Brain microvascular endothelial cell (primary cell): ENCODE measurements around the gene ANKS6.

Experiments
- DNase-seq: peaks from one replicate; pipeline ENCODE4 v3.0.0-alpha.2; 2020
- H3K27ac ChIP-seq: fragments of 250-450 bp; sonication (Bioruptor Pico); 2 replicates; pipeline ENCODE4 v1.5.1; 2020; ENCODE audit warnings: mild to moderate bottlenecking, moderate library complexity
- H3K27me3 ChIP-seq: fragments of 250-450 bp; sonication (Bioruptor Pico); replicated peaks from 2 replicates; pipeline ENCODE4 v1.5.1; 2020; ENCODE audit warnings: mild to moderate bottlenecking
- H3K36me3 ChIP-seq: fragments of 250-450 bp; sonication (Bioruptor Pico); replicated peaks from 2 replicates; pipeline ENCODE4 v1.5.1; 2020; ENCODE audit warnings: mild to moderate bottlenecking
- H3K4me3 ChIP-seq: 2 replicates; pipeline ENCODE4 v1.5.1; 2011; ENCODE audit warnings: low read depth, mild to moderate bottlenecking, control low read depth, low read length, moderate library complexity
- CTCF ChIP-seq: IDR thresholded peaks from 2 replicates; pipeline ENCODE4 v1.5.1; 2011; ENCODE audit warnings: low read depth, mild to moderate bottlenecking, moderate library complexity, low read length, control low read depth, inconsistent platforms; ENCODE audit errors: missing control alignments
- in situ Hi-C: cut with HindIII; loops from 2 replicates; pipeline ENCODE4 v1.10.0; 2017; ENCODE audit warnings: low sequenced_read_pairs, low pct_ligation_motif_present

ANKS6 gene

GRCh38 chr9:98789483-98790133, 6.7 kb downstream of the ANKS6 start:
- Histone ChIP-seq H3K36me3 (no peaks in the 10 kb centered on the region), H3K27me3 (no peaks in the 10 kb centered on the region), H3K27ac (no peak overlapping the region), H3K4me3 (no peak overlapping the region)
- DNase-seq, result no peak
- no peak for TF ChIP-seq CTCF
- in situ Hi-C loops, result no loop called here

GRCh38 chr9:98787766-98788335, 8.5 kb downstream of the ANKS6 start:
- no peaks in the 10 kb centered on the region for H3K27me3 ChIP-seq
- no peak for DNase-seq
- H3K27ac ChIP-seq, result no peak overlapping the region
- no peak for TF ChIP-seq CTCF
- H3K36me3 ChIP-seq, result no peaks in the 10 kb centered on the region
- in situ Hi-C loops, result no loop called here
- H3K4me3 ChIP-seq, result no peak overlapping the region

GRCh38 chr9:98786750-98787510, 9.4 kb downstream of the ANKS6 start:
- H3K27me3 ChIP-seq, result no peaks in the 10 kb centered on the region
- H3K4me3 ChIP-seq, result no peak overlapping the region
- in situ Hi-C loops, result no loop called here
- TF ChIP-seq CTCF, result no peak
- no peak overlapping the region for H3K27ac ChIP-seq
- H3K36me3 ChIP-seq, result no peaks in the 10 kb centered on the region
- DNase-seq, result no peak

- in situ Hi-C loops, result no loop called here
- no peak overlapping the region for H3K4me3 ChIP-seq
- no peaks in the 10 kb centered on the region for H3K27me3 ChIP-seq
- no peaks in the 10 kb centered on the region for H3K36me3 ChIP-seq
- TF ChIP-seq CTCF, result no peak
- H3K27ac ChIP-seq, result no peak overlapping the region
- DNase-seq, result no peak
Observed at GRCh38 chr9:98784831-98785806, 11.2 kb downstream of the ANKS6 start.

- in situ Hi-C loops, result no loop called here
- Histone ChIP-seq H3K27me3 (no peaks in the 10 kb centered on the region), H3K27ac (no peak overlapping the region), H3K4me3 (no peak overlapping the region), H3K36me3 (no peaks in the 10 kb centered on the region)
- no peak for TF ChIP-seq CTCF
- DNase-seq, result no peak
Observed at GRCh38 chr9:98783518-98784226, 12.7 kb downstream of the ANKS6 start.
